ENCODE results near the gene SLC35G3.
"Not testable (repeated sequence)": the region's sequence is repeated elsewhere in the genome, so short reads cannot be mapped to it uniquely, and the experiment has no call there.

Gene SLC35G3

GRCh38 chr17:35194001-35194400 is at the start of gene SLC35G3:
Gene SLC35G3 (minus strand): TSS chr17:35194393. CDS start chr17:35194307, 86 bp downstream.
- not testable (repeated sequence) for DNase-seq (ENCODE audit: low read depth)

GRCh38 chr17:35243561-35244340 is 49.6 kb upstream of the SLC35G3 start:
- DNase-seq (ENCODE audit: low read depth) = peak; percentile 53

- peak; percentile 87 for DNase-seq (ENCODE audit: low read depth)
These were observed 48.8 kb upstream of the SLC35G3 start, which contains the start of gene SLFN5 for GRCh38 chr17:35242805-35243560. Gene SLFN5 (plus strand): TSS chr17:35243072. CDS start chr17:35258691, 15,619 bp downstream.

GRCh38 chr17:35242158-35242804 is 48.1 kb upstream of the SLC35G3 start:
- DNase-seq (ENCODE audit: low read depth) = peak; percentile 81

GRCh38 chr17:35241520-35241919 is 47.3 kb upstream of the SLC35G3 start:
- DNase-seq (ENCODE audit: low read depth) = peak; percentile 29

GRCh38 chr17:35240861-35241260 is 46.7 kb upstream of the SLC35G3 start:
- no peak for DNase-seq (ENCODE audit: low read depth)

GRCh38 chr17:35239823-35240222 is 45.6 kb upstream of the SLC35G3 start:
- DNase-seq (ENCODE audit: low read depth) = no peak

- no peak for DNase-seq (ENCODE audit: low read depth)
These were observed 44.6 kb upstream of the SLC35G3 start for GRCh38 chr17:35238821-35239220.

- no peak for DNase-seq (ENCODE audit: low read depth)
These were observed 42.6 kb upstream of the SLC35G3 start for GRCh38 chr17:35236821-35237220.

- no peak for DNase-seq (ENCODE audit: low read depth)
These were observed 41.7 kb upstream of the SLC35G3 start for GRCh38 chr17:35235917-35236316.

GRCh38 chr17:35235289-35235688 is 41.1 kb upstream of the SLC35G3 start:
- DNase-seq (ENCODE audit: low read depth) = no peak

GRCh38 chr17:35234315-35234714 is 40.1 kb upstream of the SLC35G3 start:
- DNase-seq (ENCODE audit: low read depth) = not testable (repeated sequence)

- DNase-seq (ENCODE audit: low read depth) = no peak
These were observed 35.4 kb upstream of the SLC35G3 start for GRCh38 chr17:35229638-35230037.

GRCh38 chr17:35227546-35227945 is 33.4 kb upstream of the SLC35G3 start:
- DNase-seq (ENCODE audit: low read depth) = no peak

GRCh38 chr17:35224436-35224835 is 30.2 kb upstream of the SLC35G3 start:
- DNase-seq (ENCODE audit: low read depth) = no peak

- DNase-seq (ENCODE audit: low read depth) = no peak
These were observed 28.3 kb upstream of the SLC35G3 start for GRCh38 chr17:35222452-35222851.

GRCh38 chr17:35218915-35219314 is 24.7 kb upstream of the SLC35G3 start:
- DNase-seq (ENCODE audit: low read depth) = no peak

- DNase-seq (ENCODE audit: low read depth) = no peak
These were observed 22.9 kb upstream of the SLC35G3 start for GRCh38 chr17:35217107-35217506.

GRCh38 chr17:35214631-35215273 is 20.6 kb upstream of the SLC35G3 start:
- DNase-seq (ENCODE audit: low read depth) = peak; percentile 23

- DNase-seq (ENCODE audit: low read depth) = peak; percentile 45
These were observed 20.0 kb upstream of the SLC35G3 start for GRCh38 chr17:35214192-35214591.

- no peak for DNase-seq (ENCODE audit: low read depth)
These were observed 19.3 kb upstream of the SLC35G3 start for GRCh38 chr17:35213412-35213940.

- DNase-seq (ENCODE audit: low read depth) = no peak
These were observed 18.5 kb upstream of the SLC35G3 start for GRCh38 chr17:35212668-35213067.
